ENCODE results near the gene RASSF5. TPM values are rescaled to one million over a fixed set of nuclear protein-coding genes. Genes with fewer than 3 reads are reported as not detected.

Gene RASSF5
- total and polyA plus RNA-seq, 2 donors from 2014 or later, result 2.4 to 18.8 TPM

- intact Hi-C loops (cut with DNase I), result no loop called here
- FAIRE-seq, result no peak
Observed at GRCh38 chr1:206487970-206488369, 19.4 kb upstream of the RASSF5 start.

GRCh38 chr1:206488466-206488865 lies 18.9 kb upstream of the RASSF5 start:
- H3K9me3 ChIP-seq (ENCODE audit: control insufficient read depth in 2 of 3, insufficient read depth in 1 of 3, low read length in 3 of 3), result no peaks in the 10 kb centered on the region
- no peak for FAIRE-seq
- no peaks in the 10 kb centered on the region for H3K27me3 ChIP-seq (ENCODE audit: control insufficient read depth, insufficient read depth, low read length)
- TF ChIP-seq CTCF (IDR thresholded peaks at IDR 0.05; ENCODE audit: borderline replicate concordance, extremely low read depth, insufficient read depth), result no peak
- no peak overlapping the region for H3K4me3 ChIP-seq (ENCODE audit: low read length in 3 of 3)
- peaks cover 0 to 16% (median 0%) of the 10 kb centered on the region in 3 donors for H3K4me1 ChIP-seq (ENCODE audit: control insufficient read depth in 2 of 3, insufficient read depth in 2 of 3, low read depth in 1 of 3, low read length in 3 of 3)
- H3K27ac ChIP-seq (ENCODE audit: low read depth in 2 of 2, low read length in 2 of 2), result no peak overlapping the region
- no peaks in the 10 kb centered on the region for H3K36me3 ChIP-seq (ENCODE audit: control insufficient read depth in 2 of 3, insufficient read depth in 3 of 3, low read length in 3 of 3)
- H3K9ac ChIP-seq (ENCODE audit: low read length in 3 of 3), result no peak overlapping the region
- DNase-seq, result no peak
- intact Hi-C loops (cut with DNase I), result no loop called here

More at GRCh38 chr1:206487970-206488369, 19.4 kb upstream of the RASSF5 start:
- H3K27ac ChIP-seq (ENCODE audit: low read depth in 2 of 2, low read length in 2 of 2), result no peak overlapping the region
- no peak for TF ChIP-seq CTCF (IDR thresholded peaks at IDR 0.05; ENCODE audit: borderline replicate concordance, extremely low read depth, insufficient read depth)
- no peaks in the 10 kb centered on the region for H3K27me3 ChIP-seq (ENCODE audit: control insufficient read depth, insufficient read depth, low read length)
- peaks cover 0 to 16% (median 0%) of the 10 kb centered on the region in 3 donors for H3K4me1 ChIP-seq (ENCODE audit: control insufficient read depth in 2 of 3, insufficient read depth in 2 of 3, low read depth in 1 of 3, low read length in 3 of 3)
- no peaks in the 10 kb centered on the region for H3K9me3 ChIP-seq (ENCODE audit: control insufficient read depth in 2 of 3, insufficient read depth in 1 of 3, low read length in 3 of 3)
- no peak overlapping the region for H3K4me3 ChIP-seq (ENCODE audit: low read length in 3 of 3)
- H3K9ac ChIP-seq (ENCODE audit: low read length in 3 of 3), result no peak overlapping the region
- no peaks in the 10 kb centered on the region for H3K36me3 ChIP-seq (ENCODE audit: control insufficient read depth in 2 of 3, insufficient read depth in 3 of 3, low read length in 3 of 3)
- no peak for DNase-seq

GRCh38 chr1:206489980-206490770 lies 17.2 kb upstream of the RASSF5 start:
- peaks cover 0 to 19% (median 0%) of the 10 kb centered on the region in 3 donors for H3K4me1 ChIP-seq (ENCODE audit: control insufficient read depth in 2 of 3, insufficient read depth in 2 of 3, low read depth in 1 of 3, low read length in 3 of 3)
- FAIRE-seq, result no peak
- H3K36me3 ChIP-seq (ENCODE audit: control insufficient read depth in 2 of 3, insufficient read depth in 3 of 3, low read length in 3 of 3), result no peaks in the 10 kb centered on the region
- H3K27ac ChIP-seq (ENCODE audit: low read depth in 2 of 2, low read length in 2 of 2), result no peak overlapping the region
- DNase-seq, result peak; percentile 83 to 89 (median 88)
- intact Hi-C loops (cut with DNase I), result loop anchor here (5.0 kb wide), 1 partner anchor 92 kb away; no protein-coding TSS in a partner anchor
- H3K4me3 ChIP-seq (ENCODE audit: low read length in 3 of 3), result no peak overlapping the region
- no peaks in the 10 kb centered on the region for H3K27me3 ChIP-seq (ENCODE audit: control insufficient read depth, insufficient read depth, low read length)
- no peaks in the 10 kb centered on the region for H3K9me3 ChIP-seq (ENCODE audit: control insufficient read depth in 2 of 3, insufficient read depth in 1 of 3, low read length in 3 of 3)
- H3K9ac ChIP-seq (ENCODE audit: low read length in 3 of 3), result no peak overlapping the region
- peak; percentile 96 for TF ChIP-seq CTCF (IDR thresholded peaks at IDR 0.05; ENCODE audit: borderline replicate concordance, extremely low read depth, insufficient read depth)

All from kidney (tissue), 14 donors.